AG04450 (cell line): Measurements from ENCODE around the gene RET. TPM values are rescaled to one million over a fixed set of nuclear protein-coding genes. Genes with fewer than 3 reads are reported as not detected.

Experiments used
- CTCF ChIA-PET: fragments of 300-600, 350-600 bp; formaldehyde crosslinking; extraction: SDS; loops from one replicate; lab custom pipeline; 2022; ENCODE audit warnings: antibody characterized with exemption, inconsistent platforms; lab: Charles Lee
- POLR2A ChIA-PET: fragments of 350-600 bp; formaldehyde crosslinking; extraction: SDS; loops from one replicate; lab custom pipeline; 2021; ENCODE audit warnings: antibody characterized with exemption, inconsistent platforms; lab: Yijun Ruan, JAX
- DNase-seq: peaks from one replicate; pipeline ENCODE4 v3.0.0-alpha.2; 2011; ENCODE audit warnings: low read depth, low spot score
- H3K27ac ChIP-seq: one replicate; pipeline ENCODE4 v1.5.1; 2012; ENCODE audit warnings: low read depth, low read length, control low read depth
- H3K27me3 ChIP-seq: one replicate; pipeline ENCODE4 v1.6.0; 2012; ENCODE audit warnings: low read length; ENCODE audit not compliant: control insufficient read depth, insufficient read depth
- H3K4me3 ChIP-seq: 2 replicates; pipeline ENCODE4 v1.5.1; 2011; ENCODE audit warnings: mild to moderate bottlenecking, low read depth, low read length, control low read depth
- H3K9me3 ChIP-seq: 2 replicates; pipeline ENCODE4 v1.5.1; 2012; ENCODE audit warnings: low read length; ENCODE audit not compliant: control insufficient read depth, insufficient read depth
- polyA plus RNA-seq: library from polyadenylated mRNA; depleted of rRNA; stranded (reverse); fragments of >200 nt; gene quantifications from 2 replicates; pipeline ENCODE4 v1.2.3, GENCODE V29; 2011
- TF ChIP-seq, protein P1 (sequence below): IDR thresholded peaks from 2 replicates; pipeline ENCODE4 v1.5.1; 2011; ENCODE audit warnings: low read depth, low read length, control low read depth, inconsistent platforms

Gene RET
- polyA plus RNA-seq, 1 experiment, result 0.06 TPM

DNA sequence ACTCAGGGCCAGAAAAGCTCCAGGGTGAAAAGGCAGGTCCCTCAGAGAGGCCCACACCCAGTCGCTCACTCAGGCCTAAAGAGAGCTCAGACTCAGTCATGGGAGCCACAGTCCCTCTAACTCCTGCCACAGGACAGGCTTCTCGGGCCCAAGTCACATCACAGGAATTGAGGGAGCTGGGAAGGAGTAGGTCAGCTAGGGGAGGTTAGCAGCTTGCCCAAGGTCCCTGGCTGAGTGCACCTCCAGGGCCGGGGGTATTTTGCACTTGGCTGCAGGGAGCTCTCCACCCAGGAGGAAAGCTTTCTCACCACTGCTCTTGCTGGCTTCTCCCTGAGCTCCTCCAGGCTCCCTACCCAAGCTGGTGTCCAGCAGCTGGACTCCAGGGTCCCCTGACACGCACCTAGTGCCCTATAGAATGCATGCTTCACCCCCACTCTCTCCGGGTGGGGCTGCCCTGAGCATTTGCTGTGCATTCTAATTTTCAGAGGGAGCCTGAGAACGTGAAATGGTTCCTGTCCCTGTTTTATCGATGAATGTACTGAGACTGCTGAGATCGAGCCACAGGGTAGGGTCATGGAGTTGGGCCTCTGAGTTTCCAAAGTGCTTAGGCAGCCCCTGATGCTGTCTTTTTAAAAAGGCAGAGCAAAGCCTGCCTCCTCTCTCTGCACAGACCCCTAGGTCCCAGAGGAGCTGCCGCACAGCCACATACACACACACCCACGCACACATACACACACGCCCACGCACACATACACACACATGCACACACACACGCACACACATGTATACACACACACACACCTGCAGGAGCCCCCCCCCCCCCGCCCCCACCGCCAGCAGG lies 37.9 kb upstream of the RET start:
- no peaks in the 10 kb centered on the region for H3K9me3 ChIP-seq
- H3K27ac ChIP-seq, result no peak overlapping the region
- H3K27me3 ChIP-seq, result no peaks in the 10 kb centered on the region
- ChIA-PET CTCF (interaction anchor here (0.5 kb wide), 1 partner anchor 425 kb away, joined by 3 read pairs; no protein-coding TSS in a partner anchor), POLR2A (no interaction called here)
- H3K4me3 ChIP-seq, result no peak overlapping the region
- TF ChIP-seq, protein P1, sequence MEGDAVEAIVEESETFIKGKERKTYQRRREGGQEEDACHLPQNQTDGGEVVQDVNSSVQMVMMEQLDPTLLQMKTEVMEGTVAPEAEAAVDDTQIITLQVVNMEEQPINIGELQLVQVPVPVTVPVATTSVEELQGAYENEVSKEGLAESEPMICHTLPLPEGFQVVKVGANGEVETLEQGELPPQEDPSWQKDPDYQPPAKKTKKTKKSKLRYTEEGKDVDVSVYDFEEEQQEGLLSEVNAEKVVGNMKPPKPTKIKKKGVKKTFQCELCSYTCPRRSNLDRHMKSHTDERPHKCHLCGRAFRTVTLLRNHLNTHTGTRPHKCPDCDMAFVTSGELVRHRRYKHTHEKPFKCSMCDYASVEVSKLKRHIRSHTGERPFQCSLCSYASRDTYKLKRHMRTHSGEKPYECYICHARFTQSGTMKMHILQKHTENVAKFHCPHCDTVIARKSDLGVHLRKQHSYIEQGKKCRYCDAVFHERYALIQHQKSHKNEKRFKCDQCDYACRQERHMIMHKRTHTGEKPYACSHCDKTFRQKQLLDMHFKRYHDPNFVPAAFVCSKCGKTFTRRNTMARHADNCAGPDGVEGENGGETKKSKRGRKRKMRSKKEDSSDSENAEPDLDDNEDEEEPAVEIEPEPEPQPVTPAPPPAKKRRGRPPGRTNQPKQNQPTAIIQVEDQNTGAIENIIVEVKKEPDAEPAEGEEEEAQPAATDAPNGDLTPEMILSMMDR, result no peak
- DNase-seq, result no peak

DNA sequence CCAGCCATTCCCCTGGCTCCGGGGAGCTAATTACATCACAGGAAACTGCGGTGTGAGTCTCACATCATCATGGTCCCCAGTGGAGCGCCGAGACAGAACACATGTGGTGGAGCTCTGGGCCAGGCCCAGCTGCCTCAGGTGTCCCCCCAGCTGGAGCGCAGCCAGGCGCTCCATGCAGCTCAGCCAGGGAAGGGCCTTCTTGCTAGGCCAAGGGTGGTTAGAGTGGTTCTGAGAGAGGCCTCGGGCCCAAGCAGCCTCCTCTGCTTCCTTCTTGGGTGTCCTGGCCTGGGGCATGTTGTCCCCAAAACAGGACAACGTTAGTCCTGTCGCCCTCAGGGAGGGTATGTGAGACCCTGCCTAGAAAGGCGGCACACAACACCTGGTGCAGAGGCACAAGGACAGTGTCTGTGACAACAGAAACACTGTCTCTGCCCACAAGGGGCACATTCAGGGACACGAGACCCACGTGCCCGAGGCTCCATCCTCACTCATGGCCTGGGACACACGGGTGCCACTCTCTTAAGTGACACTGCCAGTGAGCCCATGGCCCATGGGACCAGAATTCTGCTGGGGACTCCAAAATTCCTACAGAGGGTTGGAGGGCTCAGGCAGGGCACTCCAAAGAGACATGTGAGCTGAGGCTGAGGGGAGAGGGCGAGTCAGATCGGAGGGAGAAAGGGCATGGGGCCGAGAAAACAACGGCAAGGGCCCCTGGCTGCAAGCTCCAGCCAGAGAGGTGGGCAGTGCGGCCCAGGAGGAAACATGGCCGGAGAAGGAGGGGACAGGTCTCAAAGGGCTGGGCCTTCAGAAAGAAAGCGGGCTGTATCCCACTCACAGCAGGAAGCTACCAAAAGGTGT lies 37.0 kb upstream of the RET start:
- no peak for DNase-seq
- TF ChIP-seq, protein P1, result no peak
- ChIA-PET POLR2A (no interaction called here), CTCF (no interaction called here)
- no peak overlapping the region for H3K4me3 ChIP-seq
- H3K27ac ChIP-seq, result no peak overlapping the region
- H3K27me3 ChIP-seq, result no peaks in the 10 kb centered on the region
- H3K9me3 ChIP-seq, result no peaks in the 10 kb centered on the region

DNA sequence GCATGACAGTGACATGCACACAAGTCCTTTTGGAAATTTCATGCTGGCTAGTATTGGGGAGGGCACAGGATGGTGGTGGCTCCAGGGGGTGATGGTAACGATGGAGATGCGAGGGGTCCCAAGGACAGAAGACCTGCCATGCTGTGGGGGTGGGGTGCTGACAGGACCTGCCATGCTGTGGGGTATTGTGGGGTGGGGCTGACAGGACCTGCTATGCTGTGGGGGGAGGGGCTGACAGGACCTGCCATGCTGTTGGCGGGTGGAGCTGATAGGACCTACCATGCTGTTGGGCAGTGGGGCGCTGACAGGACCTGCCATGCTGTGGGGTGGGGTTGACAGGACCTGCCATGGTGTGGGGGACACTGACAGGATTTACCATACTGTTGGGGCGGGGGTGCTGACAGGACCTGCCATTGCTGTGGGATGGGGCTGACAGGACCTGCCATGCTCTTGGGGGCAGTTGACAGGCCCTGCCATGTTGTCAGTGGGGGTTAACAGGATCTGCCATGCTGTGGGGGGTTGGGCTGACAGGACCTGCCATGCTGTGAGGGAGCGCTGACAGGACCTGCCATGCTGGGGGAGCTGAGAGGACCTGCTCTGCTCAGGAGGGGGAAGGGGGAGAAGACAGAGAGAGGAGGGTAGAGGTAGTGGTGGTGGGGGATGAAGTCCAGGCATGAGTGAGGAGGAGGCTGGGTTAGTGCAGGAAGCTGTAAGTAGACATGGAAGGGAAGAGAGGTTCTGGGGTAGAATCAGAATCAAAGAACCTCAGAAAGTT lies 36.2 kb upstream of the RET start:
- POLR2A ChIA-PET, result no interaction called here
- TF ChIP-seq, protein P1, result no peak
- CTCF ChIA-PET, result no interaction called here
- no peaks in the 10 kb centered on the region for H3K9me3 ChIP-seq
- no peak for DNase-seq
- no peak overlapping the region for H3K27ac ChIP-seq
- H3K27me3 ChIP-seq, result no peaks in the 10 kb centered on the region
- H3K4me3 ChIP-seq, result no peak overlapping the region

DNA sequence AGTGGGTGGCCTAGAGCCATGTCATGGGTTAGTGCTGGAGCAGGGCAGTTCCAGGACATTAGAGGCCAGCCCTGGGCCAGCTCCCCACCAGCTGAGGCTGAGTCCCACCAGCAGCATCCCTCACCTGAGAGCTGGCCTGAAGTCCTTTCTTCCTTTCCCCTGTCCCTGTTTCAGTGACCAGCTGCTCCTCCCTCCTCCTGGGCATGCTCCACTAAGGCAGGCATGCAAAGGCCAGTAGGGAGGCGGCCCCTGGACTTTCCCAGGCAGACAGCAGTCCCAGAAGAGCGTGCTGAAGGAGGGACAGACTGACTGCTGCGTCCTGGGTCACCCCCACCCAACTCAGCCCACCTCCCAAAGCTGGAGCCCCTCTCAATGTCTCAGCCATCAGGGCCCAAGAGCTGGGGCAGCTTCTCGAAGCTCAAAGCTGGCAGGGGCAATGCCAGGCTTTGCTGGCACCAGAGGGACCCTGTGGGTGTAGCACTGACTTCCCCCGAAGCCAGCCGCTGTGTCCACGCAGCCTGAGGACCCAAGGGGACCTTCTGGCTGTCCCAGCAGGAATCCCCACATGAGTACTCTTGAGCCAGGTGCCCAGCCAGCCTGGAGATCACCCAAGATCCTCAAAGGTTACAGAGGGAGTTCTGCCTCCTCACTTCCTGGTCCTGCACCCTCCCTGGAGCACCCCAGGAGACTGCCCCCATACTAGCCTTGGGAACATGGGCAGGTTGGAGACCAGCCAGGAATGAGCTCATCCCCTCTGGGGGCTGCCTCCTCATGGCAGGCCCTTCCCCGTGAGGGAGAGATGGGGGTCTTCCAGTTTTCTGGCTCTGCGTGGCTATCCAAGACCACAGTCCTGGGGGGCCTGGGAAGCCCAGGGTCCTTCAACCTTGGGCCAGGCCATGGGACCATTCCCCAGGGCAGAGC lies 35.2 kb upstream of the RET start:
- Histone ChIP-seq H3K9me3 (no peaks in the 10 kb centered on the region), H3K27me3 (no peaks in the 10 kb centered on the region), H3K4me3 (no peak overlapping the region), H3K27ac (no peak overlapping the region)
- POLR2A ChIA-PET, result no interaction called here
- TF ChIP-seq, protein P1, result no peak
- no peak for DNase-seq
- CTCF ChIA-PET, result interaction anchor here (0.6 kb wide), 1 partner anchor 63 kb away, joined by 3 read pairs; no protein-coding TSS in a partner anchor
